Hematopoietic multipotent progenitor cell treated with erythropoietin and hydrocortisone succinate and interleukin-3 and kit ligand, for 15 days (in vitro differentiated cells): ENCODE results near the gene DCLK1.

Source experiments
- DNase-seq: peaks from one replicate; pipeline ENCODE4 v3.0.0-alpha.2; 2015; ENCODE audit warnings: low spot score

DCLK1 gene

GRCh38 chr13:35892837-35893814 is 238.1 kb downstream of the DCLK1 start:
- DNase-seq = no peak

- DNase-seq = no peak
Observed at GRCh38 chr13:35891507-35892441, 239.4 kb downstream of the DCLK1 start.

- DNase-seq = no peak
Observed at GRCh38 chr13:35889560-35889959, 241.6 kb downstream of the DCLK1 start.

GRCh38 chr13:35888981-35889380 is 242.2 kb downstream of the DCLK1 start:
- no peak for DNase-seq

GRCh38 chr13:35888457-35888883 is 242.7 kb downstream of the DCLK1 start:
- DNase-seq = no peak

- DNase-seq = no peak
Observed at GRCh38 chr13:35887115-35887666, 244.0 kb downstream of the DCLK1 start.

- DNase-seq = no peak
Observed at GRCh38 chr13:35886332-35887114, 244.7 kb downstream of the DCLK1 start.

- DNase-seq = no peak
Observed at GRCh38 chr13:35884211-35884760, 246.9 kb downstream of the DCLK1 start.

GRCh38 chr13:35882722-35883497 is 248.3 kb downstream of the DCLK1 start:
- no peak for DNase-seq

GRCh38 chr13:35881360-35881759 is 249.8 kb downstream of the DCLK1 start:
- no peak for DNase-seq

- no peak for DNase-seq
Observed at GRCh38 chr13:35879111-35879510, 252.1 kb downstream of the DCLK1 start.

GRCh38 chr13:35876601-35877000 is 254.6 kb downstream of the DCLK1 start:
- DNase-seq = no peak

- no peak for DNase-seq
Observed at GRCh38 chr13:35874704-35875103, 256.5 kb downstream of the DCLK1 start.

- no peak for DNase-seq
Observed at GRCh38 chr13:35872369-35872768, 258.8 kb downstream of the DCLK1 start.

- DNase-seq = no peak
Observed at GRCh38 chr13:35871561-35871960, 259.6 kb downstream of the DCLK1 start.

GRCh38 chr13:35866801-35867200 is 264.4 kb downstream of the DCLK1 start:
- no peak for DNase-seq

- DNase-seq = no peak
Observed at GRCh38 chr13:35865341-35866240, 265.6 kb downstream of the DCLK1 start.

- DNase-seq = no peak
Observed at GRCh38 chr13:35860661-35861060, 270.5 kb downstream of the DCLK1 start.

- no peak for DNase-seq
Observed at GRCh38 chr13:35859981-35860380, 271.2 kb downstream of the DCLK1 start.
